ENCODE results near the gene FBXL14. TPM values are rescaled to one million over a fixed set of nuclear protein-coding genes. Genes with fewer than 3 reads are reported as not detected.

FBXL14 gene
- total and polyA plus RNA-seq, 3 experiments from 2014 or later = 20.5 to 30.4 (median 22.1) TPM

- peaks cover 59 to 72% of the 10 kb centered on the region in 2 donors for H3K27me3 Mint-ChIP-seq
- H3K36me3 Mint-ChIP-seq = peaks cover 0 to 3% (median 0%) of the 10 kb centered on the region in 3 donors
- peaks cover 39% of the 10 kb centered on the region for H3K4me1 ChIP-seq (ENCODE audit: insufficient read depth, low read length)
- peaks cover 61% of the 10 kb centered on the region for H3K27me3 ChIP-seq (ENCODE audit: insufficient read depth, low read length, poor library complexity, severe bottlenecking)
- peak in 2 of 5 donors; percentile 23 to 28 for DNase-seq
- no peak overlapping the region for H3K27ac ChIP-seq (ENCODE audit: low read depth, low read length)
- H3K4me1 Mint-ChIP-seq = peaks cover 33 to 42% (median 34%) of the 10 kb centered on the region in 3 donors
- H3K27ac Mint-ChIP-seq = peak overlapping the region in 4 of 8 donors; percentile 4 to 76 (median 50)
- H3K4me3 Mint-ChIP-seq = peak overlapping the region; percentile 68 to 91 (median 85)
- no peaks in the 10 kb centered on the region for H3K9me3 Mint-ChIP-seq
- H3K36me3 ChIP-seq (ENCODE audit: insufficient read depth, low read length) = no peaks in the 10 kb centered on the region
- ChIA-PET CTCF (interaction anchor here (1.0 to 1.5 kb wide), 3 partner anchors 20 to 415 kb away, joined by 3 to 7 read pairs (median 3); no protein-coding TSS in a partner anchor), POLR2A (interaction anchor here (1.2 kb wide), 1 partner anchor 60 kb away, joined by 4 read pairs; no protein-coding TSS in a partner anchor)
- H3K4me3 ChIP-seq (ENCODE audit: low read length) = peak overlapping the region; percentile 53
- no peaks in the 10 kb centered on the region for H3K9me3 ChIP-seq (ENCODE audit: low read length)
Observed at GRCh38 chr12:1533205-1533601, 61.2 kb downstream of the FBXL14 start.

- H3K27ac Mint-ChIP-seq = peak overlapping the region in 2 of 8 donors; percentile 4 to 69
- Histone ChIP-seq H3K4me1 (ENCODE audit: insufficient read depth, low read length) (peaks cover 39% of the 10 kb centered on the region), H3K27me3 (ENCODE audit: insufficient read depth, low read length, poor library complexity, severe bottlenecking) (peaks cover 64% of the 10 kb centered on the region), H3K9me3 (ENCODE audit: low read length) (no peaks in the 10 kb centered on the region), H3K27ac (ENCODE audit: low read depth, low read length) (no peak overlapping the region), H3K4me3 (ENCODE audit: low read length) (peak overlapping the region; percentile 53), H3K36me3 (ENCODE audit: insufficient read depth, low read length) (no peaks in the 10 kb centered on the region)
- peaks cover 33 to 42% (median 34%) of the 10 kb centered on the region in 3 donors for H3K4me1 Mint-ChIP-seq
- ChIA-PET CTCF (interaction anchor here (1.0 to 1.5 kb wide), 3 partner anchors 19 to 415 kb away, joined by 3 to 7 read pairs (median 3); no protein-coding TSS in a partner anchor), POLR2A (interaction anchor here (1.2 kb wide), 1 partner anchor 60 kb away, joined by 4 read pairs; no protein-coding TSS in a partner anchor)
- H3K9me3 Mint-ChIP-seq = no peaks in the 10 kb centered on the region
- DNase-seq = no peak
- peaks cover 61 to 72% of the 10 kb centered on the region in 2 donors for H3K27me3 Mint-ChIP-seq
- peak overlapping the region; percentile 68 to 91 (median 85) for H3K4me3 Mint-ChIP-seq
- peaks cover 0 to 3% (median 0%) of the 10 kb centered on the region in 3 donors for H3K36me3 Mint-ChIP-seq
Observed at GRCh38 chr12:1532375-1533165, 61.8 kb downstream of the FBXL14 start.

GRCh38 chr12:1531654-1532374, 62.6 kb downstream of the FBXL14 start:
- CTCF ChIA-PET = interaction anchor here (1.5 kb wide), 1 partner anchor 414 kb away, joined by 7 read pairs; no protein-coding TSS in a partner anchor
- Histone ChIP-seq H3K4me3 (ENCODE audit: low read length) (peak overlapping the region; percentile 26), H3K4me1 (ENCODE audit: insufficient read depth, low read length) (peaks cover 39% of the 10 kb centered on the region), H3K9me3 (ENCODE audit: low read length) (no peaks in the 10 kb centered on the region), H3K27me3 (ENCODE audit: insufficient read depth, low read length, poor library complexity, severe bottlenecking) (peaks cover 58% of the 10 kb centered on the region), H3K27ac (ENCODE audit: low read depth, low read length) (no peak overlapping the region), H3K36me3 (ENCODE audit: insufficient read depth, low read length) (no peaks in the 10 kb centered on the region)
- peaks cover 61 to 68% of the 10 kb centered on the region in 2 donors for H3K27me3 Mint-ChIP-seq
- H3K36me3 Mint-ChIP-seq = peaks cover 0 to 3% (median 0%) of the 10 kb centered on the region in 3 donors
- H3K4me1 Mint-ChIP-seq = peaks cover 33 to 42% (median 34%) of the 10 kb centered on the region in 3 donors
- peak overlapping the region; percentile 68 to 89 (median 85) for H3K4me3 Mint-ChIP-seq
- no peaks in the 10 kb centered on the region for H3K9me3 Mint-ChIP-seq
- peak overlapping the region in 1 of 8 donors; percentile 69 for H3K27ac Mint-ChIP-seq
- no peak for DNase-seq
- POLR2A ChIA-PET = no interaction called here

DNA sequence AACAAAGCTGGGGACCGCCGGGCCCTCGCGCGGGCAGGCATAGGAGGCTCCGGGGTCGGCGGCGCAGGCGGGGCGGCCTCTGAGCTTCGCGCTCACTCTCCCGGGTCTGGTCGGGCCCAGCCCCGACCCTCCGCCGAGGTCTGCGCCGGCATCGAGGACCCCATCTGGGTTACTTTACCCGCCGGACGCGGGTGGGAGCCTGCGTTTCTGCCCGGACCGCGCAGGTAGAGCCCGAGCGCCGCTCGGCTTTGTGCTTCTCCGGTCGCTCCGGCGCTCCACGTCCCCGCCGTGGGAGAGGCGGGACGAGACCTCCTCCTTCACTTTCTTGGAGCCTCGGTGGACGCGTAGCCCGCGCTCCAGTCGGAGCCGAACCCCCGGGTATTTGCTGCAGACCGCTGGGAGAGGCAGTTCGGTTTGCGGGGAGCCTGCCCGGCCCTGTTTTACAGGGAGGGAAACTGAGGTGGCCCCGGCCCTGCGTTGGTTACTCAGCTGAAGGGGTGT, 63.2 kb downstream of the FBXL14 start:
- no peaks in the 10 kb centered on the region for H3K9me3 Mint-ChIP-seq
- H3K9me3 ChIP-seq (ENCODE audit: low read length) = no peaks in the 10 kb centered on the region
- no peak overlapping the region for H3K27ac Mint-ChIP-seq
- H3K27me3 ChIP-seq (ENCODE audit: insufficient read depth, low read length, poor library complexity, severe bottlenecking) = peaks cover 55% of the 10 kb centered on the region
- POLR2A ChIA-PET = no interaction called here
- peaks cover 62 to 69% of the 10 kb centered on the region in 2 donors for H3K27me3 Mint-ChIP-seq
- H3K27ac ChIP-seq (ENCODE audit: low read depth, low read length) = no peak overlapping the region
- peaks cover 0 to 3% (median 0%) of the 10 kb centered on the region in 3 donors for H3K36me3 Mint-ChIP-seq
- peaks cover 33 to 42% (median 34%) of the 10 kb centered on the region in 3 donors for H3K4me1 Mint-ChIP-seq
- H3K36me3 ChIP-seq (ENCODE audit: insufficient read depth, low read length) = no peaks in the 10 kb centered on the region
- H3K4me3 Mint-ChIP-seq = peak overlapping the region in 6 of 7 donors; percentile 65 to 89 (median 84)
- peaks cover 39% of the 10 kb centered on the region for H3K4me1 ChIP-seq (ENCODE audit: insufficient read depth, low read length)
- H3K4me3 ChIP-seq (ENCODE audit: low read length) = peak overlapping the region; percentile 26
- CTCF ChIA-PET = interaction anchor here (0.6 kb wide), 1 partner anchor 519 kb away, joined by 3 read pairs; no protein-coding TSS in a partner anchor
- no peak for DNase-seq

DNA sequence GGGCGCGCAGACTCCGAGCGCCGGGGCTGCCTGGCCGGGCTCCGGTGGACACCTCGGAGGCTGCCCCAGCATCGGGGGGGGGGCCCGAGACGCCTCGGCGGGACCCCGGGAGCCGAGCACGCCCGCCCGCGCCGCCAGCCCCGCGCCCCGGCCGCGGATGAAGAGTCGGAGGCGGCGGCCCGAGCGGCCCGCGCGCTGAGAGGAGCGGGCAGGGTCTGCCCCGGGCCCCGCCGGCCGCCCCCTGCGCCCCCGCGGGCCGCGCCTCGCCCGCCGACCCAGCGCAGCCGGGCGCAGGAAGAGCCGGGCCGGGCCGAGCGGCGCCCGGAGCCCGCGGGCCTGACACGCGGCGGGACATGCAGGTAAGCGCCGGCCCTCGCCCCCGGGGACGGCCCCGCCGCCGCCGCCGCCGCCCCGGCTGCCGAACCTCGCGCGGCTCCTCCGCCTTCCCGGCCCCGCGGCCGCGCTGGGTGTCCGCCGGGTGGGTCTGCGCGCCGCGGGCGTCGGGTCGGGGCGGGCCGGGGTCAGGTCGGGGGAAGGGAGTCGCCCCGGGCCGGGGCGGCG, 63.7 kb downstream of the FBXL14 start:
- H3K9me3 Mint-ChIP-seq = no peaks in the 10 kb centered on the region
- no peak for DNase-seq

GRCh38 chr12:1529862-1530591, 64.4 kb downstream of the FBXL14 start:
- H3K4me3 ChIP-seq (ENCODE audit: low read length) = no peak overlapping the region
- ChIA-PET CTCF (no interaction called here), POLR2A (no interaction called here)
- H3K36me3 Mint-ChIP-seq = peaks cover 0 to 7% (median 0%) of the 10 kb centered on the region in 3 donors
- no peak overlapping the region for H3K27ac ChIP-seq (ENCODE audit: low read depth, low read length)
- peak overlapping the region; percentile 69 to 91 (median 80) for H3K4me3 Mint-ChIP-seq
- peaks cover 31 to 42% (median 34%) of the 10 kb centered on the region in 3 donors for H3K4me1 Mint-ChIP-seq
- peaks cover 47% of the 10 kb centered on the region for H3K27me3 ChIP-seq (ENCODE audit: insufficient read depth, low read length, poor library complexity, severe bottlenecking)
- H3K9me3 Mint-ChIP-seq = no peaks in the 10 kb centered on the region
- peaks cover 39% of the 10 kb centered on the region for H3K4me1 ChIP-seq (ENCODE audit: insufficient read depth, low read length)
- DNase-seq = peak in 1 of 5 donors; percentile 12
- H3K36me3 ChIP-seq (ENCODE audit: insufficient read depth, low read length) = no peaks in the 10 kb centered on the region
- H3K9me3 ChIP-seq (ENCODE audit: low read length) = no peaks in the 10 kb centered on the region
- H3K27ac Mint-ChIP-seq = peak overlapping the region in 1 of 8 donors; percentile 28
- peaks cover 66 to 69% of the 10 kb centered on the region in 2 donors for H3K27me3 Mint-ChIP-seq

More for the DNA sequence above, 63.7 kb downstream of the FBXL14 start:
- POLR2A ChIA-PET = no interaction called here
- Histone ChIP-seq H3K36me3 (ENCODE audit: insufficient read depth, low read length) (no peaks in the 10 kb centered on the region), H3K9me3 (ENCODE audit: low read length) (no peaks in the 10 kb centered on the region), H3K27ac (ENCODE audit: low read depth, low read length) (no peak overlapping the region), H3K4me3 (ENCODE audit: low read length) (no peak overlapping the region), H3K27me3 (ENCODE audit: insufficient read depth, low read length, poor library complexity, severe bottlenecking) (peaks cover 53% of the 10 kb centered on the region), H3K4me1 (ENCODE audit: insufficient read depth, low read length) (peaks cover 39% of the 10 kb centered on the region)
- CTCF ChIA-PET = interaction anchor here (0.6 kb wide), 1 partner anchor 518 kb away, joined by 3 read pairs; no protein-coding TSS in a partner anchor
- peaks cover 33 to 42% (median 34%) of the 10 kb centered on the region in 3 donors for H3K4me1 Mint-ChIP-seq
- peak overlapping the region in 1 of 7 donors; percentile 87 for H3K4me3 Mint-ChIP-seq
- H3K27ac Mint-ChIP-seq = no peak overlapping the region
- H3K36me3 Mint-ChIP-seq = peaks cover 0 to 4% (median 0%) of the 10 kb centered on the region in 3 donors
- peaks cover 63 to 67% of the 10 kb centered on the region in 2 donors for H3K27me3 Mint-ChIP-seq

All from CD8-positive, alpha-beta memory T cell (primary cell).